ENCODE measurements around the gene F2RL3. TPM values are rescaled to one million over a fixed set of nuclear protein-coding genes. Genes with fewer than 3 reads are reported as not detected.

Gene F2RL3
- total RNA-seq, 2 donors from 2014 or later: 5.9 to 6.4 TPM

- H3K36me3 ChIP-seq: peaks cover 37% of the 10 kb centered on the region
- no peak for DNase-seq (ENCODE audit: low spot score)
- H3K4me3 ChIP-seq: no peak overlapping the region
- no peaks in the 10 kb centered on the region for H3K4me1 ChIP-seq
- H3K27ac ChIP-seq: no peak overlapping the region
- H3K9me3 ChIP-seq: no peaks in the 10 kb centered on the region
- no peaks in the 10 kb centered on the region for H3K27me3 ChIP-seq
- TF ChIP-seq CTCF (IDR thresholded peaks at IDR 0.05): no peak
Measured at GRCh38 chr19:16861011-16861410, 27.8 kb upstream of the F2RL3 start.

GRCh38 chr19:16861834-16862233, 27.0 kb upstream of the F2RL3 start:
- Histone ChIP-seq H3K9me3 (no peaks in the 10 kb centered on the region), H3K27ac (no peak overlapping the region), H3K27me3 (no peaks in the 10 kb centered on the region), H3K4me3 (no peak overlapping the region), H3K36me3 (peaks cover 41% of the 10 kb centered on the region), H3K4me1 (no peaks in the 10 kb centered on the region)
- no peak for TF ChIP-seq CTCF (IDR thresholded peaks at IDR 0.05)
- DNase-seq (ENCODE audit: low spot score): no peak

- Histone ChIP-seq H3K27ac (no peak overlapping the region), H3K4me1 (peaks cover 0 to 9% of the 10 kb centered on the region in 2 donors), H3K9me3 (no peaks in the 10 kb centered on the region), H3K4me3 (no peak overlapping the region), H3K36me3 (peaks cover 51% of the 10 kb centered on the region), H3K27me3 (no peaks in the 10 kb centered on the region)
- no peak for TF ChIP-seq CTCF (IDR thresholded peaks at IDR 0.05)
- DNase-seq (ENCODE audit: low spot score): no peak
Measured at GRCh38 chr19:16862826-16863415, 25.9 kb upstream of the F2RL3 start.

GRCh38 chr19:16867211-16867610, 21.6 kb upstream of the F2RL3 start:
- H3K36me3 ChIP-seq: peaks cover 92% of the 10 kb centered on the region
- H3K27me3 ChIP-seq: no peaks in the 10 kb centered on the region
- H3K4me1 ChIP-seq: peaks cover 0 to 9% of the 10 kb centered on the region in 2 donors
- H3K4me3 ChIP-seq: no peak overlapping the region
- TF ChIP-seq CTCF (IDR thresholded peaks at IDR 0.05): no peak
- DNase-seq (ENCODE audit: low spot score): no peak
- no peaks in the 10 kb centered on the region for H3K9me3 ChIP-seq
- no peak overlapping the region for H3K27ac ChIP-seq

GRCh38 chr19:16868423-16869130, 20.2 kb upstream of the F2RL3 start:
- TF ChIP-seq CTCF (IDR thresholded peaks at IDR 0.05): no peak
- Histone ChIP-seq H3K36me3 (peaks cover 91% of the 10 kb centered on the region), H3K4me1 (peaks cover 0 to 9% of the 10 kb centered on the region in 2 donors), H3K27me3 (no peaks in the 10 kb centered on the region), H3K27ac (no peak overlapping the region), H3K4me3 (no peak overlapping the region), H3K9me3 (no peaks in the 10 kb centered on the region)
- DNase-seq (ENCODE audit: low spot score): no peak

All from right atrium auricular region (tissue), 2 donors.